ENCODE results near the gene P2RX4.
"Not testable (repeated sequence)": the region's sequence is repeated elsewhere in the genome, so short reads cannot be mapped to it uniquely, and the experiment has no call there.

P2RX4 gene

DNA sequence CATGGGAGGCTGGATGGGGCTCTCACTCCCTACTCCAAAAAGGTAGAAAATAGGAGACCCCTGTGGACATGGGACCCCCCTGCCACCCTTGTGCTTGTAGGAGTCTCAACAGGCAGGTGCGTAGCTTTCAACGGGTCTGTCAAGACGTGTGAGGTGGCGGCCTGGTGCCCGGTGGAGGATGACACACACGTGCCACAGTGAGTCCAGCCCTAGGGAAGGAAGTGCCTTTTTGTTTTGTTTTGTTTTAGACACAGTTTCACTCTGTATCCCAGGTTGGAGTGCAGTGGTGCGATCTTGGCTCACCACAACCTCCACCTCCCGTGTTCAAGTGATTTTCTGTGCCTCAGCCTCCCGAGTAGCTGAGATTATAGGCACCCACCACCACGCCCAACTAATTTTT, 12.9 kb downstream of the P2RX4 start:
- no peak for DNase-seq
- Mint-ChIP-seq H3K36me3 (peaks cover 28 to 42% of the 10 kb centered on the region in 2 donors), H3K4me3 (no peak overlapping the region), H3K27me3 (no peaks in the 10 kb centered on the region), H3K9me3 (peaks cover 0 to 2% of the 10 kb centered on the region in 2 donors), H3K27ac (no peak overlapping the region), H3K4me1 (peaks cover 10 to 17% of the 10 kb centered on the region in 2 donors)
- peak; percentile 70 to 77 for ATAC-seq (replicated peaks)

DNA sequence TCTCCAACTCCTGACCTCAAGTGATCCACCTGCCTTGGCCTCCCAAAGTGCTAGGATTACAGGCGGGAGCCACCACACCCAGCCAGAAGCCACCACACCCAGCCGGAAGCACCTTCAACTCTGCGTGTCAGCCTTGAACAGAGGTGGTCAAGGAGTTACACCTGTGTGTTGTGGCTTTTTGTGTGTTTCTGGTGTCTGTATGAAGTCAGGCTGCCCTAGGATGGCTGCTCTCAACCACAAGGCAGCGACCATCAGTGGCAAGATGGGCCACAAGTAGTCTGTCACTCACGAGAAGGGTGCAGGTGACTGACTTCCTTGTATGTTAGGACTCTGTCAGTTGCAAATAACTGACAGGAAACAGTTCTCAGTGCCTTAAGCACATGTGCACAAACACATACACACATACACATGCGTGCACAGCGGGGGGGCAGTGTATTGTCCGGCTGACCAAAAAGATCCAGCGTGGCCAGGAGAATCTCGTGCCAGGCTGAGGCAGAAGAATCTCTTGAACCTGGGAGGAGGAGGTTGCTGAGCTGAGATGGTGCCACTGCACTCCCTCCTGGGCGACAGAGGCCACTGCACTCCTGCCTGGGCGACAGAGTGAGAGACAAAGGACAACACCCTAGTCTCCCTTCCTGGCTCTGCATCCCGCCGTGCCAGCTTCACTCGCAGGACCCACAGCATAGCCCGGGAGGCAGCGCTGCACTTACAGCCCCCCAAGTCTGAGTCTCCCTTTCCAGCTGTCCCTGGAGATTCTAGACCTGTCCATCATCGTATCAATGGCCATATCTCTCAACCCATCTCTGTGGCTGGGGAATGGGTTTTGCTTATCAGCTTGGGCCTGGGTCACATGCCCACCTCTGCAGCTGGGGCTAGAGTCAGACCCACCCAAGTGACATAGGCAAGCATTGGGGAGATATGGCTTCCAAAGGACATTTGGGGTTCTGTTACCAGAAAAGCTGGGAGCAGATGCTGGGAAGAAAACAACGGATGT, 13.7 kb downstream of the P2RX4 start:
- no peaks in the 10 kb centered on the region for H3K27me3 Mint-ChIP-seq
- peaks cover 10 to 17% of the 10 kb centered on the region in 2 donors for H3K4me1 Mint-ChIP-seq
- H3K36me3 Mint-ChIP-seq = peaks cover 25 to 39% of the 10 kb centered on the region in 2 donors
- H3K4me3 Mint-ChIP-seq = no peak overlapping the region
- H3K27ac Mint-ChIP-seq = no peak overlapping the region
- DNase-seq (no peak), ATAC-seq (replicated peaks) (peak; percentile 45 to 63)
- peaks cover 0 to 2% of the 10 kb centered on the region in 2 donors for H3K9me3 Mint-ChIP-seq

DNA sequence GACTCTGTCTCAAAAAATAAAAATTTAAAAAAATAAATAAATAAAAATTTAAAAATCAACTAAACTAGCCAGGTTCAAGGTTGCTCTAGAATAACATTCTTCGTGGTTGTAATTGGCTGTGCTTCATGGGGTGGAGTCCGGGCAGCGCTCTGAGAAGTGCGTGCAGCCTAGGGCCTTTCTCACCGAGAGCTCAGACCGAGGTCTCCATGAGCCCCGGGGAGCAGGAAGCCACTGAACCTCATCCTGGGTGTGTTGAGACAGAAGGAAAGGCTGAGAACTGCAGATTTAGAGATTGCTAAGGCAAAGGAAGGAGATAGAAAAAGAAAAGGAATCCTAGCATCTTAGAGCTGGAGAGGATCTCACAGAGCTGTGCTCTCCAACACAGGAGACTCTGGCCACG, 14.7 kb downstream of the P2RX4 start:
- Mint-ChIP-seq H3K27me3 (no peaks in the 10 kb centered on the region), H3K36me3 (peaks cover 23 to 35% of the 10 kb centered on the region in 2 donors), H3K27ac (peak overlapping the region; percentile 57), H3K9me3 (no peaks in the 10 kb centered on the region), H3K4me3 (no peak overlapping the region), H3K4me1 (peaks cover 10 to 17% of the 10 kb centered on the region in 2 donors)
- ATAC-seq (replicated peaks) (no peak), DNase-seq (no peak)

- ATAC-seq (replicated peaks) (no peak), DNase-seq (no peak)
- Mint-ChIP-seq H3K4me3 (no peak overlapping the region), H3K27me3 (no peaks in the 10 kb centered on the region), H3K9me3 (no peaks in the 10 kb centered on the region), H3K27ac (no peak overlapping the region), H3K36me3 (peaks cover 21 to 34% of the 10 kb centered on the region in 2 donors), H3K4me1 (peaks cover 12 to 24% of the 10 kb centered on the region in 2 donors)
Measured at GRCh38 chr12:121226399-121226798, 16.5 kb downstream of the P2RX4 start.

GRCh38 chr12:121226871-121227270, 16.9 kb downstream of the P2RX4 start:
- not testable (repeated sequence) for H3K27me3 Mint-ChIP-seq; ATAC-seq (replicated peaks); H3K9me3 Mint-ChIP-seq; DNase-seq; H3K27ac Mint-ChIP-seq; H3K4me3 Mint-ChIP-seq
- Mint-ChIP-seq H3K4me1 (peaks cover 12 to 24% of the 10 kb centered on the region in 2 donors), H3K36me3 (peaks cover 18 to 32% of the 10 kb centered on the region in 2 donors)

GRCh38 chr12:121227294-121227693, 17.4 kb downstream of the P2RX4 start:
- Mint-ChIP-seq H3K27ac (no peak overlapping the region), H3K27me3 (no peaks in the 10 kb centered on the region), H3K4me3 (no peak overlapping the region), H3K9me3 (no peaks in the 10 kb centered on the region), H3K36me3 (peaks cover 14 to 33% of the 10 kb centered on the region in 2 donors), H3K4me1 (peaks cover 12 to 24% of the 10 kb centered on the region in 2 donors)
- ATAC-seq (replicated peaks) (peak; percentile 34 to 45), DNase-seq (no peak)

DNA sequence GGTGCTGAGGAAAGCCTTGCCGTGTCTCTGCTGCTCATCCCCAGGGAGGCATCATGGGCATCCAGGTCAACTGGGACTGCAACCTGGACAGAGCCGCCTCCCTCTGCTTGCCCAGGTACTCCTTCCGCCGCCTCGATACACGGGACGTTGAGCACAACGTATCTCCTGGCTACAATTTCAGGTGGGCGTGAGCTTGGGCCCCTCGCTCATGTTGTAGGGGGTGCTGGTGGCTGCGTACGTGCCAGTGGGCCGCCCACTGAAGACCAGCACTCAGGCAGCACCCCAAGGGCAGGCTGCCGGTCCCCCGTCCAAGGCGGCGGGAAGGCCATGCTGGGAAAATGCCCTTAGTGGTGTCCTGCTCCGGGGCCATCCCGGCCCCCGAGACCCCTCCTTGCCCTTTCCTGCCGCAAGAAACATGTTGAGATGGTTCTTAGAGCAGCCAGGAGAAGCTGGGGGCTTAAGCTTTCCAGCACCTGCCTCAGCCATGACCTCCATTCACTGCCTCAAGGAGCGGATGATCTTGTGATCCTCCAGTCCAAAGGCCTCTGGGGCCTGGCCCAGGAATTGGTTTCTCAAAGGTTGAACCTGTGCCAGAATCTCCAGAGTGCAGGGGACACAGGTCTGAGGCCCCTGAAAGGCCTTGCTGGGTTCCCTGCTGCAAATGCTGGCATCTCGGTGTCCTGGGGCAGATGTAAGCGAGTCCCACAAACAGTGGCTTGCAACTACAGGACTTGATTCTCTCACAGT, 19.2 kb downstream of the P2RX4 start:
- Mint-ChIP-seq H3K36me3 (peaks cover 14 to 29% of the 10 kb centered on the region in 2 donors), H3K27ac (no peak overlapping the region), H3K4me1 (peaks cover 5 to 7% of the 10 kb centered on the region in 2 donors), H3K27me3 (no peaks in the 10 kb centered on the region), H3K4me3 (no peak overlapping the region), H3K9me3 (no peaks in the 10 kb centered on the region)
- DNase-seq = no peak
- ATAC-seq (replicated peaks) = no peak

DNA sequence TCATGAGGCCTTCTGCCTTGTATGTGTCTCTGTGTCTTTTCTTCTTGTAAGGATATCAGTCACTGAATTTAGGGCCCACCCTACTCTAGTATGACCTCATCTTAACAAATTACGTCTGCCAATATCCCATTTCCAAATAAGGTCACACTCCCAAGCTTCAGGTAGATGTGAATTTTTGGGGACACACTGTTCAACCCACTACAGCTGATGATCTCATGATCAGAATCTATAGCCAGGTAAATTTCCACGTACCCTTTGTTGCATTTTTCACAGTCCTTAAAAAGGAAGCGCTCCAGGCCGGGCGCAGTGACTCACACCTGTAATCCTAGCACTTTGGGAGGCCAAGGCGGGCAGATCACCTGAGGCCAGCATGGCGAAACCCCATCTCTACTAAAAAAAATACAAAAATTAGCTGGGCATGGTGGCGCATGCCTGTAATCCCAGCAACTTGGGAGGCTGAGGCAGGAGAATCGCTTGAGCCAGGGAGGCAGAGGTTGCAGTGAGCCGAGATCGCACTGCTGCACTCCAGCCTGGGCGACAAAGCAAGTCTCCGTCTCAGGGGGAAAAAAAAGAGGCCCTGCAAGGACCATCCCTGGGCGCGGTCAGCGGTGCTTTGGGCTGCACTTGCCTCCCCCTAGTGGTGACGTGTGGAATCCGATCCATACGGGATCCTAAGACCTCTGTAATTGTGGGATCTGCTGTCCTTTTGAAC, 20.1 kb downstream of the P2RX4 start:
- peaks cover 22 to 33% of the 10 kb centered on the region in 2 donors for H3K36me3 Mint-ChIP-seq
- H3K27me3 Mint-ChIP-seq, H3K27ac Mint-ChIP-seq, H3K4me3 Mint-ChIP-seq, H3K9me3 Mint-ChIP-seq, H3K4me1 Mint-ChIP-seq: not testable (repeated sequence)
- ATAC-seq (replicated peaks) = peak; percentile 75 to 86
- peak; percentile 29 for DNase-seq

DNA sequence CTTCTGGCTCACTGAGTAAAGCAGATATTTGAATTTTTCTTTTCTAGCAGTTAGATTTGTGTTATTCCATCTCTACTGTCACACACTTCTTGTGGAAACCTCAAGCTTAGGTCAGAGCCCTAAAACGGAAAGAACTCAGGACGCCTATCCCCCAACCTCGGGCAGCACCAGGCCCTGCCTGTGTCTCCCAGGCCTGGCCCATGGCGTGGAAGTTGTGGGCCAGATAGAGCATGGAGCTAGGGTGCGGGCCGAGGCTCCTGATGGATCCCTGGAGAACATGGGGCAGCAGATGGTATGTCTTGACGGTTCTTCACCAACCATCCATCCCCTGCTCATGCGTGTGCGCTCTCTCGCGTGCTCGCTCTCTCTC, 20.6 kb downstream of the P2RX4 start:
- no peaks in the 10 kb centered on the region for H3K9me3 Mint-ChIP-seq
- no peaks in the 10 kb centered on the region for H3K27me3 Mint-ChIP-seq
- no peak overlapping the region for H3K27ac Mint-ChIP-seq

GRCh38 chr12:121232163-121232562, 22.2 kb downstream of the P2RX4 start:
- no peaks in the 10 kb centered on the region for H3K9me3 Mint-ChIP-seq
- no peak overlapping the region for H3K4me3 Mint-ChIP-seq
- DNase-seq = no peak
- H3K36me3 Mint-ChIP-seq = peaks cover 23 to 42% of the 10 kb centered on the region in 2 donors
- no peak for ATAC-seq (replicated peaks)
- H3K27ac Mint-ChIP-seq = no peak overlapping the region
- H3K4me1 Mint-ChIP-seq = peaks cover 3 to 7% of the 10 kb centered on the region in 2 donors
- H3K27me3 Mint-ChIP-seq = no peaks in the 10 kb centered on the region

More for the DNA sequence above, 20.6 kb downstream of the P2RX4 start:
- DNase-seq = no peak
- Mint-ChIP-seq H3K4me3 (no peak overlapping the region), H3K4me1 (peaks cover 3 to 7% of the 10 kb centered on the region in 2 donors), H3K36me3 (peaks cover 22 to 35% of the 10 kb centered on the region in 2 donors)
- peak in 1 of 2 donors; percentile 5 for ATAC-seq (replicated peaks)

DNA sequence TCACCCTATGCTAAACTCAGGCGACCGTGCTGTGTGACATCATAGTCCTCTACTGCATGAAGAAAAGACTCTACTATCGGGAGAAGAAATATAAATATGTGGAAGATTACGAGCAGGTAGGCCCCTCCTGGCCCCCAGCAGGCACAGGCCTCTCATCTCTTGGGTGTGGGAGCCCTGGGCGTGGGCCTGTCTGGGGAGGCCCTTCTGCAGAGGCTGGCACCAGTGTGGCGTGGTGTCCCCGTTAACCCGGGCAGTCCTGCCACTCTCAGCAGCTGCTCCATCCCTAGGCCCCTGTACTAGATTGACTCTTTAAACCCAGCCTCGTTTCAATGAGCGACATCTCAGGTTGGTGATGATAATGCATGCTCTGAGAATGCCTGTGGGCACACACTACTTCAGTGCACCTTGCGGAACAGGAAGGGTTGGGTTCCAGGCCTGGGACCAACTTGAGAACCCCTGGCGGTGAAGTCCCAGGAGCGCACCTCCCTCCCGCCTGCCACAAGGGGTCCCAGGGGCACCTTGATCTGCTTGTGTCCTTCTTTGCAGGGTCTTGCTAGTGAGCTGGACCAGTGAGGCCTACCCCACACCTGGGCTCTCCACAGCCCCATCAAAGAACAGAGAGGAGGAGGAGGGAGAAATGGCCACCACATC, 23.2 kb downstream of the P2RX4 start:
- H3K27ac Mint-ChIP-seq = no peak overlapping the region

DNA sequence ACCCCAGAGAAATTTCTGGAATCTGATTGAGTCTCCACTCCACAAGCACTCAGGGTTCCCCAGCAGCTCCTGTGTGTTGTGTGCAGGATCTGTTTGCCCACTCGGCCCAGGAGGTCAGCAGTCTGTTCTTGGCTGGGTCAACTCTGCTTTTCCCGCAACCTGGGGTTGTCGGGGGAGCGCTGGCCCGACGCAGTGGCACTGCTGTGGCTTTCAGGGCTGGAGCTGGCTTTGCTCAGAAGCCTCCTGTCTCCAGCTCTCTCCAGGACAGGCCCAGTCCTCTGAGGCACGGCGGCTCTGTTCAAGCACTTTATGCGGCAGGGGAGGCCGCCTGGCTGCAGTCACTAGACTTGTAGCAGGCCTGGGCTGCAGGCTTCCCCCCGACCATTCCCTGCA, 23.7 kb downstream of the P2RX4 start:
- peaks cover 22 to 48% of the 10 kb centered on the region in 2 donors for H3K36me3 Mint-ChIP-seq
- no peak overlapping the region for H3K4me3 Mint-ChIP-seq
- peaks cover 3 to 7% of the 10 kb centered on the region in 2 donors for H3K4me1 Mint-ChIP-seq
- H3K27ac Mint-ChIP-seq = no peak overlapping the region
- H3K9me3 Mint-ChIP-seq = no peaks in the 10 kb centered on the region
- DNase-seq (no peak), ATAC-seq (replicated peaks) (no peak)
- H3K27me3 Mint-ChIP-seq = no peaks in the 10 kb centered on the region

More for the DNA sequence above, 23.2 kb downstream of the P2RX4 start:
- Mint-ChIP-seq H3K4me1 (peaks cover 3 to 7% of the 10 kb centered on the region in 2 donors), H3K9me3 (no peaks in the 10 kb centered on the region), H3K4me3 (no peak overlapping the region), H3K36me3 (peaks cover 23 to 49% of the 10 kb centered on the region in 2 donors), H3K27me3 (no peaks in the 10 kb centered on the region)
- ATAC-seq (replicated peaks) (no peak), DNase-seq (no peak)

- no peak for ATAC-seq (replicated peaks)
- Mint-ChIP-seq H3K4me3 (no peak overlapping the region), H3K9me3 (no peaks in the 10 kb centered on the region), H3K27ac (no peak overlapping the region), H3K4me1 (peaks cover 21 to 26% of the 10 kb centered on the region in 2 donors), H3K27me3 (no peaks in the 10 kb centered on the region), H3K36me3 (peaks cover 35 to 62% of the 10 kb centered on the region in 2 donors)
- no peak for DNase-seq
Measured at GRCh38 chr12:121236776-121237175, 26.8 kb downstream of the P2RX4 start.

Measured in stimulated activated naive B cell treated with anti-CD40 and anti-IgM and Interleukin-4, amounts not matched to agents 10 μg/mL and 1 μg/mL and 100 μg/mL, for 72 hours (primary cell).